ENCODE data around the gene EPN2. TPM values are rescaled to one million over a fixed set of nuclear protein-coding genes. Genes with fewer than 3 reads are reported as not detected.
A peak's percentile ranks its signal among the peaks of the same experiment; 100 is the strongest.

EPN2 gene
- total and polyA plus RNA-seq, 4 donors = 5.6 to 23.8 (median 12.2) TPM

- 61% methylated on average over 6 of the region's 6 CpGs for WGBS
- no peak for TF ChIP-seq RAD21 (IDR thresholded peaks at IDR 0.05)
- TF ChIP-seq NR2F2 (IDR thresholded peaks at IDR 0.05) = no peak
- no peak for TF ChIP-seq GABPA (IDR thresholded peaks at IDR 0.05 in 1 of 2, conservative IDR thresholded peaks at IDR 0.05 in 1 of 2)
- no peak for TF ChIP-seq EGR1 (IDR thresholded peaks at IDR 0.05; ENCODE audit: low read depth in 2 of 2)
- no peak for TF ChIP-seq YY1 (IDR thresholded peaks at IDR 0.05)
- no peak for TF ChIP-seq MAX (IDR thresholded peaks at IDR 0.05)
- TF ChIP-seq JUND (IDR thresholded peaks at IDR 0.05) = no peak
- no peak for TF ChIP-seq HNF4A (conservative IDR thresholded peaks at IDR 0.05)
- Histone ChIP-seq H3K9me3 (ENCODE audit: control insufficient read depth in 4 of 4, low read length in 3 of 4) (no peaks in the 10 kb centered on the region), H3K4me1 (ENCODE audit: control insufficient read depth in 4 of 4, insufficient read depth in 4 of 4, low read length in 3 of 4) (peaks cover 10 to 31% (median 19%) of the 10 kb centered on the region in 4 donors), H3K36me3 (ENCODE audit: control insufficient read depth in 4 of 4, insufficient read depth in 3 of 4, low read depth in 1 of 4, low read length in 3 of 4) (no peaks in the 10 kb centered on the region), H3K27ac (ENCODE audit: low read depth in 1 of 2, low read length in 2 of 2) (peak overlapping the region in 1 of 2 donors; percentile 60), H3K9ac (ENCODE audit: low read depth in 1 of 2, low read length in 2 of 2) (no peak overlapping the region), H3K4me3 (ENCODE audit: low read depth in 1 of 3, low read length in 3 of 3) (no peak overlapping the region), H3K27me3 (ENCODE audit: control insufficient read depth in 4 of 4, insufficient read depth in 4 of 4, low read length in 3 of 4) (no peaks in the 10 kb centered on the region)
- DNase-seq (ENCODE audit: low spot score) = no peak
Observed at GRCh38 chr17:19239544-19239943, 2.4 kb downstream of the EPN2 start.

- DNase-seq (ENCODE audit: low spot score) = no peak
- Histone ChIP-seq H3K9ac (ENCODE audit: low read depth in 1 of 2, low read length in 2 of 2) (no peak overlapping the region), H3K27ac (ENCODE audit: low read depth in 1 of 2, low read length in 2 of 2) (no peak overlapping the region), H3K36me3 (ENCODE audit: control insufficient read depth in 4 of 4, insufficient read depth in 3 of 4, low read depth in 1 of 4, low read length in 3 of 4) (no peaks in the 10 kb centered on the region), H3K4me1 (ENCODE audit: control insufficient read depth in 4 of 4, insufficient read depth in 4 of 4, low read length in 3 of 4) (peaks cover 11 to 32% (median 19%) of the 10 kb centered on the region in 4 donors), H3K27me3 (ENCODE audit: control insufficient read depth in 4 of 4, insufficient read depth in 4 of 4, low read length in 3 of 4) (no peaks in the 10 kb centered on the region), H3K4me3 (ENCODE audit: low read depth in 1 of 3, low read length in 3 of 3) (no peak overlapping the region), H3K9me3 (ENCODE audit: control insufficient read depth in 4 of 4, low read length in 3 of 4) (no peaks in the 10 kb centered on the region)
- TF ChIP-seq NR2F2 (IDR thresholded peaks at IDR 0.05) (no peak), FOXA2 (IDR thresholded peaks at IDR 0.05) (no peak), CTCF (IDR thresholded peaks at IDR 0.05; ENCODE audit: low read depth, low read length, missing input control) (no peak), MAX (IDR thresholded peaks at IDR 0.05) (no peak), SP1 (IDR thresholded peaks at IDR 0.05) (no peak), ZBTB33 (IDR thresholded peaks at IDR 0.05) (no peak), YY1 (IDR thresholded peaks at IDR 0.05) (no peak), REST (IDR thresholded peaks at IDR 0.05) (no peak), HNF4G (IDR thresholded peaks at IDR 0.05) (no peak), JUND (IDR thresholded peaks at IDR 0.05) (no peak), FOXA1 (IDR thresholded peaks at IDR 0.05) (no peak), HNF4A (conservative IDR thresholded peaks at IDR 0.05) (no peak), TAF1 (conservative IDR thresholded peaks at IDR 0.05) (no peak), GABPA (IDR thresholded peaks at IDR 0.05 in 1 of 2, conservative IDR thresholded peaks at IDR 0.05 in 1 of 2) (no peak), EGR1 (IDR thresholded peaks at IDR 0.05; ENCODE audit: low read depth in 2 of 2) (no peak)
- WGBS = 80% methylated on average over 2 of the region's 2 CpGs
Observed at GRCh38 chr17:19242323-19242722, 5.2 kb downstream of the EPN2 start.

Data from liver (tissue), 9 donors.